ENCODE measurements around the gene ZDHHC18.

GRCh38 chr1:26900001-26900814 is 73.7 kb downstream of the ZDHHC18 start, which contains the start of gene GPATCH3:
- TF ChIP-seq POLR2A (IDR thresholded peaks at IDR 0.05) (peak; percentile 71), CTCF (IDR thresholded peaks at IDR 0.05) (no peak)
